T-helper 17 cell (primary cell): ENCODE measurements around the gene NRCAM. TPM values are rescaled to one million over a fixed set of nuclear protein-coding genes. Genes with fewer than 3 reads are reported as not detected.
"Not testable (repeated sequence)": the region's sequence is repeated elsewhere in the genome, so short reads cannot be mapped to it uniquely, and the experiment has no call there.

Experiments
- ATAC-seq: fragments of 150-1000 bp; cut with Tn5 transposase; 2 replicates; pipeline ENCODE4 v1.10.0; 2021; ENCODE audit warnings: mild to moderate bottlenecking, moderate library complexity
- DNase-seq, 3 donors: peaks; one replicate each; pipeline versions ENCODE4 v3.0.0 to v3.0.0-alpha.2; 2020 to 2021
- H3K9me3 ChIP-seq: one replicate; pipeline ENCODE4 v1.7.0; 2013; ENCODE audit warnings: low read length, mild to moderate bottlenecking; ENCODE audit not compliant: control insufficient read depth, poor library complexity, severe bottlenecking
- H3K27ac Mint-ChIP-seq: one replicate; pipeline ENCODE4 v1.8.0; 2022; ENCODE audit warnings: mild to moderate bottlenecking, moderate library complexity, mixed read lengths
- H3K27me3 Mint-ChIP-seq: one replicate; pipeline ENCODE4 v1.8.0; 2022; ENCODE audit warnings: mixed read lengths
- H3K36me3 Mint-ChIP-seq: one replicate; pipeline ENCODE4 v1.8.0; 2022; ENCODE audit warnings: low read depth, mixed read lengths
- H3K4me1 Mint-ChIP-seq: one replicate; pipeline ENCODE4 v1.8.0; 2022; ENCODE audit warnings: mild to moderate bottlenecking, mixed read lengths
- H3K4me3 Mint-ChIP-seq: one replicate; pipeline ENCODE4 v1.8.0; 2022; ENCODE audit warnings: mild to moderate bottlenecking, moderate library complexity, mixed read lengths
- total RNA-seq, 4 donors: library from RNA in 2 of 4; stranded (reverse) in 2 of 4; gene quantifications; one replicate each; pipeline ENCODE4 v1.2.3 and lab custom pipeline; 2022 to 2026

Gene NRCAM
- total RNA-seq, 2 donors from 2014 or later = not detected

DNA sequence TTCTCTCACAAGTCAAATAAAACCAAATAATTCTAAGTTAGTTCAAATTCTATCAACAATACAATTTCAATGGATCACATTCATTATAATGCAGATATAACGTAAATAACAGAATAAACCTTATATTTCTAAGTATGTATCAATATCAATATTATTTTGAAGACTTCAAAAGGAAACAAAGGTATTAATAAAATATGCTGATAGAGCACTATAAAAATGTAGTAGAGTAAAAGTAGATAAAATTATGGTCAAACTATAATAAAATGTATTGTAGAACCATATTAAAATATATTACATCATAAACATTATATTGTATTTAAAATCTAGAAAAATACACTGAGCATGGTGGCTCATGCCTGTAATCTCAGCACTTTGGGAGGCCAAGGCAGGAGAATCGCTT is 23.5 kb upstream of the NRCAM start:
- no peaks in the 10 kb centered on the region for H3K9me3 ChIP-seq
- Mint-ChIP-seq H3K36me3 (peaks cover 10% of the 10 kb centered on the region), H3K4me1 (peaks cover 3% of the 10 kb centered on the region), H3K27me3 (no peaks in the 10 kb centered on the region), H3K4me3 (no peak overlapping the region), H3K27ac (no peak overlapping the region)
- ATAC-seq (no peak), DNase-seq (no peak)

DNA sequence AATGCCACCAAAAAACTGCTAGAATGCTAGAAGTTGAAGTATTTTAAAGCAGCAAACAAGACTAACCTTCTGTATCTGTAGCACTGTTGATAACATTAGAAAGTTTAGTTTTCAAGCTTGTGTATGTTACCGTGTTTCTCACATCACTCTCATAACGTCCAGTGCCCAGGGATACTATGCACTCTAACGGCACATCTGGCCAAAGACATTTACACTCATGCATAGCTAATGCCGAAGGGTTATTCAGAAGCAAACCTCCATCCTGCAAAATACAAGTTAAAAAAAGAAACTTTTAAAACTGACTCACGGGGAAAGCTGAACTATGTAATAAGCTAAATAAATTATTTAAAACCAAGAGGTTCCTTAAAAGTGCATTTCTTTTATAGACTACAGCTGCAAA is 22.9 kb upstream of the NRCAM start:
- Mint-ChIP-seq H3K36me3 (peaks cover 7% of the 10 kb centered on the region), H3K27ac (peak overlapping the region; percentile 8), H3K4me1 (peaks cover 3% of the 10 kb centered on the region), H3K4me3 (no peak overlapping the region), H3K27me3 (no peaks in the 10 kb centered on the region)
- H3K9me3 ChIP-seq = no peaks in the 10 kb centered on the region
- ATAC-seq (no peak), DNase-seq (no peak)

DNA sequence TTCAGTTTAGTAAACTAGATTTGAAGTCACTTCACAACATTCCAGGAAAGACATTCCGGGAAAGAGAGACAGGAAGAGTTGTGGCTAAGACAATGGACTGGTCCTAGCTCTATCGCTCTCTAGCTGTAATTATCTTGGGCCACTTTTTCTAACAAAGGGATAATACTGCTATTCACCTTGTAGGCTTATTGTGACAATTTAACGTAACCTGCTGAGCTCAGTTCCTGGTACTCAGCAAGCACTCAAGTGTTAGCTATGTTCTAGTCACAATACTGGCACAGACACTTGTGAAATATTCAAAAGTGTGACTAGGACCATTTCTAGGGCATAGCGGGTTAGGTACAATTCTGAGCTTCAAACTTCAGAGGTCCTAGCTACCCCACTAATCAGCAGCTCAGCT is 12.0 kb upstream of the NRCAM start:
- ATAC-seq (peak; percentile 17), DNase-seq (no peak)
- peaks cover 4% of the 10 kb centered on the region for H3K36me3 Mint-ChIP-seq
- H3K27me3 Mint-ChIP-seq = no peaks in the 10 kb centered on the region
- no peaks in the 10 kb centered on the region for H3K4me1 Mint-ChIP-seq
- no peak overlapping the region for H3K4me3 Mint-ChIP-seq
- no peaks in the 10 kb centered on the region for H3K9me3 ChIP-seq
- no peak overlapping the region for H3K27ac Mint-ChIP-seq

DNA sequence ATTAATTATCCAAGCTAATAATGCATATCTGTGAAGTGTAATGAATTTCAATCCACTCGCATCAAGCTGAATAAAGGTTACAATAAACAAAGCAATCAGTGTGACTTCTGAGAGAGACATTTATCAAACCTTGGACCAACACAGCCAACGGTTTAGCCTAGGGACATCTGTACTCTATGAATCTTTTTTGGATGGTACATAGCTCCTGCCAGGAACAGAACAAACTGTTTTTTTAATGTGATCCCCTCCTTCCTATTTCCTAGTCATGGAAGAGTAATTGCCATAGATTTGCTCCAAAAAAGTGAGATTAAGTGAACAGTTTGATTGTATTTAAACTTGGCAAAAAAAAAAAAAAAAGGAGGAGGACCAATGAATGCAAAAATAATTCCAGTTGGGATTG is 11.2 kb upstream of the NRCAM start:
- DNase-seq (no peak), ATAC-seq (no peak)
- no peaks in the 10 kb centered on the region for H3K9me3 ChIP-seq
- no peak overlapping the region for H3K4me3 Mint-ChIP-seq
- no peaks in the 10 kb centered on the region for H3K27me3 Mint-ChIP-seq
- no peaks in the 10 kb centered on the region for H3K36me3 Mint-ChIP-seq
- H3K27ac Mint-ChIP-seq = no peak overlapping the region
- H3K4me1 Mint-ChIP-seq = no peaks in the 10 kb centered on the region

DNA sequence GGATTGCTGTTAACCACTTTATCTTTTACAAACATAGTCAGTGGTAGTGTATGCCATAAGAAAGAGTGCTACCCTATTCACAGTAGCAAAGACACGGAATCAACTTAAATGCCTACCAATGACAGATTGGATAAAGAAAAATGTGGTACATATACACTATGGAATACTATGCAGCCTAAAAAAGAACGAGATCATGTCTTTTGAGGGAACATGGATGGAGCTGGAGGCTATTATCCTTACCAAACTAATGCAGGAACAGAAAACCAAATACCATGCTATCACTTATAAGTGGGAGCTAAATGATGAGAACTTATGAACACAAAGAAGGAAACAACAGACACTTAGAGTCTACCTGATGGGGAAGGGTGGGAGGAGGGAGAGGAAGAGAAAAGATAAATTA is 10.1 kb upstream of the NRCAM start:
- H3K4me1 Mint-ChIP-seq, H3K27ac Mint-ChIP-seq: not testable (repeated sequence)

DNA sequence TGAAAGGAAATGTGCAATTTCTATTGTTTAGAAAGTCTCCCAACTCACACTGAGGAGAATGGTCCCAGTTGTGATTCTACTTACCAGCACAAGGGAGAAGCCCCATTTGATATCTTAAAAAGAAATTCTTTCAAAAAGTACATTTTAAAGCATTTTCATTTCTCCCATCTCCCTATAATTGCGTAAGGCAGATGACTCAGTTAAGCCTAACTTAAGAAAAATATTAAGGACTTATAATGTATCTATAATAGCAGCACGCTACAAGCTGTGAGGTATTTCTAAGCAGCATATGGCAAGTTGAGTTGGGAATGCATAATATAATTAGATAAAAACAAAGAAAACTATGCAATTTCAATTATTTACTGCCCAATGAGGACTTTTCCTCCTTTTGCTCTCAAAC is 8.5 kb upstream of the NRCAM start:
- Mint-ChIP-seq H3K36me3 (no peaks in the 10 kb centered on the region), H3K27me3 (peaks cover 20% of the 10 kb centered on the region), H3K4me1 (no peaks in the 10 kb centered on the region), H3K4me3 (no peak overlapping the region), H3K27ac (no peak overlapping the region)
- no peaks in the 10 kb centered on the region for H3K9me3 ChIP-seq
- ATAC-seq (no peak), DNase-seq (no peak)

More for the DNA sequence above, 10.1 kb upstream of the NRCAM start:
- not testable (repeated sequence) for H3K27me3 Mint-ChIP-seq, H3K36me3 Mint-ChIP-seq, H3K4me3 Mint-ChIP-seq, DNase-seq, H3K9me3 ChIP-seq, ATAC-seq

DNA sequence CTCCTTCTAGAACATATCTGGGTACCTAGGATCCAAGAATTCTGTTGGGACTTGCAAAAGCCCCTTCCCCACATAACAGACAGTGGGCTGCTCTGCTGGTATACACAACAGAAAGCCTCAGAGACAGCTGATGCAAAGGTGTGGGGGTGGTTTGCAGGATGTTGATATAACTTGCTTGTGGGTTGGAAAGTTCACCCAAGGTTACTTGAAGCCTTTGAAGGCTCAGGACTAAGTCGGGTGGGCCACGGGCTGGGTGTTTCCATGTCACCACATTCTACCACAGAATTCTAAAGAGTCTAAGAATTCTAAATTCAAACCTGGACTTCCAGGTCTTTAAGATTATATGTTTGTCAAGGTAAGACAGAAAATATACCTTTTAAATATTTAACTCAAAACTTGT is 7.4 kb upstream of the NRCAM start:
- DNase-seq = no peak
- no peaks in the 10 kb centered on the region for H3K9me3 ChIP-seq
- Mint-ChIP-seq H3K4me3 (no peak overlapping the region), H3K27ac (no peak overlapping the region), H3K4me1 (no peaks in the 10 kb centered on the region), H3K36me3 (no peaks in the 10 kb centered on the region), H3K27me3 (peaks cover 26% of the 10 kb centered on the region)
- ATAC-seq = no peak

DNA sequence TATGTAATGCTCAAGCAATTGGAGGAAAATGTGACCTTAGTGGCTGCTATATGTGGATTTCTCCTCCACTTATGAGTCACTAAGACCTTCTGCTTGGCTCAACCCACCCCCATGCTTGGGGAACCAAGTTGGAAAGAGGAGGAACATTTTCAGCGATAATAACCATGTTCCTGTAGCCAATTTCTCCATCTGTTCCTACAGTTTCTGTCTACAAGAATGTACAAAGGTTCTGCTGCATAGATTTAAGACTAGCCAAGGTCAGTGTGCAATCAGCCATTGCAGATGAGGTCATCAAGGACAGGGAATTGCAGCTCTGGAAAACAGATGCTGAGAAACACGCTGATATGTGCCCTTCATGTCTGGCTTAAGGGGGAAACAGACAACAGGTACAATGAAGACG is 5.6 kb upstream of the NRCAM start:
- ATAC-seq = no peak
- H3K27ac Mint-ChIP-seq = no peak overlapping the region
- peaks cover 5% of the 10 kb centered on the region for H3K4me1 Mint-ChIP-seq
- no peak for DNase-seq
- peaks cover 10% of the 10 kb centered on the region for H3K36me3 Mint-ChIP-seq
- no peaks in the 10 kb centered on the region for H3K9me3 ChIP-seq
- peaks cover 44% of the 10 kb centered on the region for H3K27me3 Mint-ChIP-seq
- H3K4me3 Mint-ChIP-seq = no peak overlapping the region

DNA sequence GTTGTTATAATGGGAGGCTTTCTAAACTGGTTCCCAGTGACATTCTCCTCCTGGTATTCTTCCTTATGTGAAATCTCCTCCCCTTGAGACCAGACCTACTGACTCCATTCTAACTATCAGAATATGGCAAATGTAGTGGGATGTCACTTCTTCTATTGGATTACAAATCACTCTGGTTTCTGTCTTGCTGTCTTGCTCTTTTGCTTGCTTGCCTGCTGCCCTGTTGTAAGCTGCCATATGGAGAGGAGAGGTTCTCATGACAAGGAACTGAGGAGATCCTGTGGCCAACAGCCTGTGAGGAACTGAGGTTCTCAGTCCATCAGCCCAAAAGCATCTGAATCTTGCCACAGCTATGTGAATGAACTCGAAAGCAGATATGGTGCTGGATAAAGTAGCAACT is 4.7 kb upstream of the NRCAM start:
- Mint-ChIP-seq H3K27me3 (peaks cover 47% of the 10 kb centered on the region), H3K27ac (peak overlapping the region; percentile 29), H3K4me3 (no peak overlapping the region), H3K4me1 (peaks cover 5% of the 10 kb centered on the region), H3K36me3 (peaks cover 10% of the 10 kb centered on the region)
- no peaks in the 10 kb centered on the region for H3K9me3 ChIP-seq
- DNase-seq = no peak
- ATAC-seq = no peak

DNA sequence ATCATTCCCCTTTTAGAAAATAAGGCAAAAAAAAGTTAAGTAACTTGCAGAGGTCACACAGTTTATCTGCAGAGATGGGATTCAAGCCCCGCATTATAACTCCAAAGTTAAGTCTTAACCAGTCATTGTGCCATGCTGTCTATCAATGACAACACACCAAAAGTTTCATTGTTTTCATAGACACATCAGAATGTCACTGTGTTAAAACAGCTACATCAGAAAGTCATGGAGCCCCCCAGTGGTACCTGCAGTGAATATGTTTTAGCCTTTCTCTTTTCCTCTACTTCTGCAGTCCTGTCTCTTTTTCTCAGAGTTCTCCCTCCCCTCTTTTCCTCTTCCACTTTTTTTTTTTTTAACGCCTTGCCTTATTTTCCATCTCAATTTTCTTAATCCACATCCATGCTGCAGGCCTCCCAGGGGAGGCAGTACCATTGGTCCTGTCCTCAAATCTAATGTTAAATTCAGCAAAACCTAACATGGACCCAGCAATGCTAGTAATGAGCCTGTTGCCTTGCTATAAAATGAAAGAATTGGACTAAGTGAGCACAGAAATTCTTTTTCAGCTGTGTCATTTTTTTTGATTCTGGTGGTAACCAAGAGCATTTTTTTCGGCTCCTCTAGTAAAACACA is 3.8 kb upstream of the NRCAM start:
- H3K36me3 Mint-ChIP-seq = peaks cover 10% of the 10 kb centered on the region
- H3K4me3 Mint-ChIP-seq = no peak overlapping the region
- ATAC-seq = no peak
- no peak for DNase-seq
- H3K27ac Mint-ChIP-seq = no peak overlapping the region
- H3K27me3 Mint-ChIP-seq = peaks cover 47% of the 10 kb centered on the region
- peaks cover 5% of the 10 kb centered on the region for H3K4me1 Mint-ChIP-seq
- no peaks in the 10 kb centered on the region for H3K9me3 ChIP-seq

DNA sequence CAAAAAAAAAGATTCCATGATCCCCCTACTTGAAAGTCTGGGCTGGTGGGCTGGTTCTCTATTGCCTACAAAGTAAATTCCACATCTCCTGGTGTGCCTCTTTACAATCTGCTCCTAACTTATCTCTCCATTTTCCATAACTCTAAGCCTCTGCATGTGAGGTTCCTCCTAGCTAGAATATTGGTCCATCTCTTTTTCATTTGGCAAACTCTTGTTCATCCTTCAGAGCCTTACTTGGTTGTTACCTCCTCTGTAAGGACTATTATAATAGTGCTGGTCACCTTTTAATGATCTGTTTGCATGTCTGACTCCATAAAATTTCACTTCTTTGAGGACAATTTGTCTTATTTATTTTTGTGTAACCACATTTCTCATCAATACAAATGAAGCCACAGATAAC is 1.6 kb upstream of the NRCAM start:
- no peaks in the 10 kb centered on the region for H3K9me3 ChIP-seq
- H3K36me3 Mint-ChIP-seq = peaks cover 10% of the 10 kb centered on the region
- no peak for DNase-seq
- peaks cover 63% of the 10 kb centered on the region for H3K27me3 Mint-ChIP-seq
- no peak for ATAC-seq
- no peak overlapping the region for H3K4me3 Mint-ChIP-seq
- H3K27ac Mint-ChIP-seq = no peak overlapping the region
- peaks cover 8% of the 10 kb centered on the region for H3K4me1 Mint-ChIP-seq

DNA sequence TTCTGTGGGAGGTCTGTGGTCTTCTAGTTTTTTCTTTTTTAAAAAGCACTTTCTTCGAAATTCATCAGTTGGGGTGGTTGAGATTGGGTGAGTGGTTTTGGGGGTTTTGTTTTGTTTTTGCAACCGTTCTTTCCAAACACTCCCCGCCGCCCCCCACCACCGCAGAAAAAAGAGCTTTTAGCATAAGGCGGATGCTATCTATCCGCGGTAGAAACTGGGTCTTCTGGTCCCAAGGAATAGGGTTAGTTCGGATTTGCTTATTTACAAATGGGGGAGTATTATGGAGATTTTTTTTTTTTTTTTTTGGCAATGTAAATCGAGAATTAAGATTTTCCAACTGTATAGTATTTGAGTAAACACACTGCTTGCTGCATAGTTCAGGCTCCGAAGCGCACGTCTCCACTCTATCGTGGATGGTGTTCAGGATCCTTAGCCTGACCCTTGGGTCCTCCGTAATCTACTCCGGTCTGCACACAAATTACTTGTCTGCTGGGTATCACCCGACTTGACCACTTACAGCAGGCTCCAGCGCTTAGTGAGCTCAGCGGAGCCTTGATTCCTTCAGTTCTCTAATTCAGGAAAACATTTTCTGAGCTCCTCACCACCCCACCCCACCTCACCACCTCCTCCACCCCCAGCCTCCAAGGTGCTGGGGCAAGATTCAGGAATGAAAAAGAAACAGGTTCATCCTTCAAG is 757 bp upstream of the NRCAM start:
- peaks cover 10% of the 10 kb centered on the region for H3K36me3 Mint-ChIP-seq
- no peak for ATAC-seq
- H3K4me3 Mint-ChIP-seq = peak overlapping the region; percentile 68
- no peak overlapping the region for H3K27ac Mint-ChIP-seq
- H3K4me1 Mint-ChIP-seq = peaks cover 8% of the 10 kb centered on the region
- no peak for DNase-seq
- H3K27me3 Mint-ChIP-seq = peaks cover 66% of the 10 kb centered on the region
- no peaks in the 10 kb centered on the region for H3K9me3 ChIP-seq

DNA sequence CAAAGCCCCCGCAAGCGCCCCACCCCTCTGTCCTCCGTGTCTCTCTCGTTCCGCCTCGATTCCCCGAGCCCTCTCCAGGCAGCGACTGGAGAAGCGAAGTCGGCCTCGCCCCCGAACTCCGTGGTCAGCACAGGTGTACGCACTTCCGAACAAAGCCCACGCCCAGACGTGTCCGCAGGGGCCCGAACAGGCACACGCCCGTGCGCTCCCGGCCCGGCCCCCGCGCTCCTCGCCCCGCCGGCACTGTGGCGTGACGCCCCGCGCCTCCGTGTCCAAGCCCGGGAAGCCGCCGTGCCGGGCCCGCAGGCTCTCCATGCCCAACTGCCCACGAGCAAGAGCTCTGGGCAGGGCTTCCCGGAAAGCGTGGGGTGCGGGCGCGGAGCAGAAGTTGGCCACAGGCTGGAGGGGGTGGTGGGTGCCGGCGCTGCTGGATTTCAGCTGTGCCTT is 662 bp downstream of the NRCAM start:
- peaks cover 65% of the 10 kb centered on the region for H3K27me3 Mint-ChIP-seq
- H3K36me3 Mint-ChIP-seq = peaks cover 10% of the 10 kb centered on the region
- no peaks in the 10 kb centered on the region for H3K9me3 ChIP-seq
- H3K27ac Mint-ChIP-seq = no peak overlapping the region
- DNase-seq (no peak), ATAC-seq (no peak)
- peak overlapping the region; percentile 63 for H3K4me3 Mint-ChIP-seq
- peaks cover 8% of the 10 kb centered on the region for H3K4me1 Mint-ChIP-seq
